Fibroblast of the conjunctiva (primary cell): ENCODE measurements around the gene UTS2B.

Source experiments
- DNase-seq: peaks from one replicate; pipeline ENCODE4 v3.0.0-alpha.2; 2010; ENCODE audit warnings: low read depth

Gene UTS2B

GRCh38 chr3:191238321-191238817 is 92.0 kb downstream of the UTS2B start:
- DNase-seq, result no peak

GRCh38 chr3:191237047-191237882 is 93.1 kb downstream of the UTS2B start:
- no peak for DNase-seq

GRCh38 chr3:191236646-191237045 is 93.7 kb downstream of the UTS2B start:
- no peak for DNase-seq

- DNase-seq, result no peak
These were observed 94.7 kb downstream of the UTS2B start for GRCh38 chr3:191235331-191236314.

- no peak for DNase-seq
These were observed 96.1 kb downstream of the UTS2B start for GRCh38 chr3:191234216-191234615.

GRCh38 chr3:191227541-191227940 is 102.8 kb downstream of the UTS2B start:
- no peak for DNase-seq

GRCh38 chr3:191221638-191222037 is 108.7 kb downstream of the UTS2B start:
- no peak for DNase-seq

- no peak for DNase-seq
These were observed 109.4 kb downstream of the UTS2B start for GRCh38 chr3:191220908-191221307.

- no peak for DNase-seq
These were observed 113.0 kb downstream of the UTS2B start for GRCh38 chr3:191217301-191217700.
